ENCODE data around the gene VCX3B.
"Not testable (repeated sequence)": the region's sequence is repeated elsewhere in the genome, so short reads cannot be mapped to it uniquely, and the experiment has no call there.

Gene VCX3B
- 0 reads per million in 2 donors for total RNA-seq

GRCh38 chrX:8464530-8464929 is at the start of gene VCX3B:
VCX3B (plus strand) TSS chrX:8464830; CDS start chrX:8465451, 621 bp downstream.
- not testable (repeated sequence) for DNase-seq

- no peak for DNase-seq
Observed at GRCh38 chrX:8418301-8418700, 46.3 kb upstream of the VCX3B start.

- DNase-seq, result no peak
Observed at GRCh38 chrX:8424912-8425311, 39.7 kb upstream of the VCX3B start.

- DNase-seq, result no peak
Observed at GRCh38 chrX:8429692-8430249, 34.9 kb upstream of the VCX3B start.

- no peak for DNase-seq
Observed at GRCh38 chrX:8430444-8430843, 34.2 kb upstream of the VCX3B start.

- no peak for DNase-seq
Observed at GRCh38 chrX:8432396-8432795, 32.2 kb upstream of the VCX3B start.

GRCh38 chrX:8433109-8434062 is 31.2 kb upstream of the VCX3B start:
- no peak for DNase-seq

GRCh38 chrX:8447368-8447767 is 17.3 kb upstream of the VCX3B start:
- DNase-seq, result no peak

GRCh38 chrX:8452343-8452742 is 12.3 kb upstream of the VCX3B start:
- not testable (repeated sequence) for DNase-seq

- DNase-seq, result no peak
Observed at GRCh38 chrX:8453611-8454010, 11.0 kb upstream of the VCX3B start.

- no peak for DNase-seq
Observed at GRCh38 chrX:8455557-8455956, 9.1 kb upstream of the VCX3B start.

GRCh38 chrX:8462488-8462887 is 2.1 kb upstream of the VCX3B start:
- no peak for DNase-seq

GRCh38 chrX:8484360-8484949 is 19.8 kb downstream of the VCX3B start:
- no peak for DNase-seq

- not testable (repeated sequence) for DNase-seq
Observed at GRCh38 chrX:8495036-8495435, 30.4 kb downstream of the VCX3B start.

GRCh38 chrX:8500203-8500602 is 35.6 kb downstream of the VCX3B start:
- no peak for DNase-seq

GRCh38 chrX:8502101-8502500 is 37.5 kb downstream of the VCX3B start:
- DNase-seq, result not testable (repeated sequence)

- DNase-seq, result no peak
Observed at GRCh38 chrX:8504451-8504850, 39.8 kb downstream of the VCX3B start.
